Activated naive CD8-positive, alpha-beta T cell treated with anti-CD3 and anti-CD28 coated beads, Interleukin-2, amount 50 U/mL, for 24 hours (primary cell): ENCODE measurements around the gene LEP.

Experiments used
- ATAC-seq: fragments of 150-1000 bp; cut with Tn5 transposase; one replicate; pipeline ENCODE4 v1.10.0; 2021
- DNase-seq: peaks from one replicate; pipeline ENCODE4 v3.0.0; 2021
- H3K27ac Mint-ChIP-seq: one replicate; pipeline ENCODE4 v1.8.0; 2021; ENCODE audit warnings: mild to moderate bottlenecking, mixed read lengths
- H3K27me3 Mint-ChIP-seq: one replicate; pipeline ENCODE4 v1.8.0; 2021; ENCODE audit warnings: mixed read lengths
- H3K36me3 Mint-ChIP-seq: one replicate; pipeline ENCODE4 v1.8.0; 2021; ENCODE audit warnings: low read depth, mixed read lengths
- H3K4me1 Mint-ChIP-seq: one replicate; pipeline ENCODE4 v1.8.0; 2021; ENCODE audit warnings: mixed read lengths
- H3K4me3 Mint-ChIP-seq: one replicate; pipeline ENCODE4 v1.8.0; 2021; ENCODE audit warnings: mild to moderate bottlenecking, moderate library complexity, mixed read lengths
- H3K9me3 Mint-ChIP-seq: one replicate; pipeline ENCODE4 v1.8.0; 2021; ENCODE audit warnings: mixed read lengths

LEP gene

DNA sequence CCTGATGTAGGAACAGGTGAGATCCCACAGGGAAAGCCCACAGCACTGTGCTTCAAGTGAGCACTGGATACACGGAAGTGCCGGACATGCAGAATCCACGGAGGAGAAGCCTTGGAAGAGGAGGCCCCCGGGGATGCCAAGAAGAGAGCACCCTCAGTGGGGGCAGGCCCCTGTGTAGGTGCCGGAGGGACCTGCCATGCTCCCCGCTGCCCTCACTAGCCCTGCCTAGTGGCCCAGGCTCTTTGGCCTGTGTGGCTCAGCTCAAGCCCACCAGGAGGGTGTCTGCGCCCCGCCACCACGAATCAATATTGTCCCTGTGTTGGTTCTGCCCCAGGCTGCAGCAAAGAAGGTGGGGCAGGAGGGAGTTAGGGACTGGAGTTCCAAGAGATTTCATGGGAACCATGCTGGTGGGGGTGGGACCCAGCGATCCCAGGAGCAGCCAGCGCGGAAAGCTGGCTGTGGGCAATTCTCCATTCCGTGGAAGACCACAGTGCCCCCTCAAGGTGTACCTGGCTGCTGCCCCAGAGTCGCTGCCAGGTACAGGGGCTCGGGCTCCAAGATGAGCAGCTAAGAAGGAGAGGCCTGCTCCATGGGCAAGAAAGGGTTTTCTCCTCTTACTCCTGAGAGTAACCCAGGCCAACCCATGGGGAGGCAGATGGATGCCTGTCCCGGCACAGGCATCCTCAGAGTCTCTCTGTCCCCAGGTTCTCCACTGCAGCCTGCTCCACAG lies 34.9 kb upstream of the LEP start:
- peaks cover 8% of the 10 kb centered on the region for H3K4me1 Mint-ChIP-seq
- H3K36me3 Mint-ChIP-seq: no peaks in the 10 kb centered on the region
- no peak overlapping the region for H3K27ac Mint-ChIP-seq
- H3K4me3 Mint-ChIP-seq: no peak overlapping the region
- DNase-seq (no peak), ATAC-seq (no peak)
- peaks cover 35% of the 10 kb centered on the region for H3K27me3 Mint-ChIP-seq
- H3K9me3 Mint-ChIP-seq: no peaks in the 10 kb centered on the region

DNA sequence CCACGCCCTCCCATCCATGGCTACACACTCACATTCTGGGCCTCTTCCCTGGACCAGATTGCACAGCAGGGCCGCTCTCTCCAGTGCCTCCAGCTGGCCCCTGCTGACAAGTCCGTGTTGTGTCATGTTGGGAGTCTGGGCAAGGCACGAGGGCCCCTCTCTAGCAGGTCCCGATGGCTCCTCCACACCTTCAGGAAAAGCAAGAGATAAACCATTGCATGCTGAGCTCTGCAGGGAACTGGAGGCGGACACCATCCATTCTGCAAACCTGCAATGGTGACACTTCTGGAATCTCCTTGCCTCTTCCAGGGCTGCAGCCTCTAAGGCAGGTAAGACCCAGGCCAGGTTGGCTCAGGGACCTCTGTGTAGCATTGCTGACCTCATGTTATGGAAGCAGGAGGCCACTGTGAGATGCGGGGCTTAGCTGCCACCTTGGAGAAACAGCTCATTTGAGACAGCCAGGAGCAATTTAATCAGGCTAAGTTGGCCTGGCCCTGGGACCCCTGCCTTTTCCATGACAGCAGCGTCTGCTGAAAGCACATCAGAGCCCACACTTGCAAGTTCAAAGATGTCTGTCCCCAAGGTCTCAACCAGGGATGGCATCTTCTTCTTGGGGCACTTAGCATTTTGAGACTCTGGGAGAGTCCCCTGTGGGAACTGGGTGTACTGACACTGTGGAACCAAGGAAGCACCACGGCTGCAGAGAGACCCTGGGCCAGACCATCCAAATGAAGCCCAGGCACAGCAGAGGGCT lies 34.2 kb upstream of the LEP start:
- no peak for ATAC-seq
- Mint-ChIP-seq H3K4me1 (peaks cover 2% of the 10 kb centered on the region), H3K27me3 (peaks cover 30% of the 10 kb centered on the region), H3K27ac (no peak overlapping the region), H3K9me3 (no peaks in the 10 kb centered on the region), H3K36me3 (no peaks in the 10 kb centered on the region), H3K4me3 (no peak overlapping the region)
- DNase-seq: no peak

DNA sequence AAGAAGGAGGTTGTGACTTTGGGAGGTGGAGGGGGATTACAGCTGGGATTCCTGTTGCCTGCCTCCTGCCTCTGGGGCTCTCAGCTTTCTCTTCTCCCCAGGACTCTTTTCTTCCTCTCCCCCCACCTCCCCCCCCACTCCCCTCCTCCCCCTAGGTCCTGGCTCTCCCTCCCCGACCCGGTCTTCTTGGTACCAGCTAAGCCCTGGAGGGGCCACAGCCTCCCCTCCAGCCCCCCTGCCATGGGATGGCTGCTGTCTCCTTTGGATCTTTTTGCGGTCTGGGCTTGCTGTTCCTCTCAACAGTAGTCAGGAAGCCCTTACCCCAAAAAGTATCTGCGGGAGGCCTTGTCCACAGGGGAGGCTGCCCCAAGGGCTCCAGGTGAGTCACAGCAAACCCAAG lies 33.5 kb upstream of the LEP start:
- ATAC-seq (no peak), DNase-seq (no peak)
- H3K27ac Mint-ChIP-seq: no peak overlapping the region
- H3K4me3 Mint-ChIP-seq: no peak overlapping the region
- no peaks in the 10 kb centered on the region for H3K36me3 Mint-ChIP-seq
- peaks cover 23% of the 10 kb centered on the region for H3K27me3 Mint-ChIP-seq
- H3K4me1 Mint-ChIP-seq: no peaks in the 10 kb centered on the region
- no peaks in the 10 kb centered on the region for H3K9me3 Mint-ChIP-seq

DNA sequence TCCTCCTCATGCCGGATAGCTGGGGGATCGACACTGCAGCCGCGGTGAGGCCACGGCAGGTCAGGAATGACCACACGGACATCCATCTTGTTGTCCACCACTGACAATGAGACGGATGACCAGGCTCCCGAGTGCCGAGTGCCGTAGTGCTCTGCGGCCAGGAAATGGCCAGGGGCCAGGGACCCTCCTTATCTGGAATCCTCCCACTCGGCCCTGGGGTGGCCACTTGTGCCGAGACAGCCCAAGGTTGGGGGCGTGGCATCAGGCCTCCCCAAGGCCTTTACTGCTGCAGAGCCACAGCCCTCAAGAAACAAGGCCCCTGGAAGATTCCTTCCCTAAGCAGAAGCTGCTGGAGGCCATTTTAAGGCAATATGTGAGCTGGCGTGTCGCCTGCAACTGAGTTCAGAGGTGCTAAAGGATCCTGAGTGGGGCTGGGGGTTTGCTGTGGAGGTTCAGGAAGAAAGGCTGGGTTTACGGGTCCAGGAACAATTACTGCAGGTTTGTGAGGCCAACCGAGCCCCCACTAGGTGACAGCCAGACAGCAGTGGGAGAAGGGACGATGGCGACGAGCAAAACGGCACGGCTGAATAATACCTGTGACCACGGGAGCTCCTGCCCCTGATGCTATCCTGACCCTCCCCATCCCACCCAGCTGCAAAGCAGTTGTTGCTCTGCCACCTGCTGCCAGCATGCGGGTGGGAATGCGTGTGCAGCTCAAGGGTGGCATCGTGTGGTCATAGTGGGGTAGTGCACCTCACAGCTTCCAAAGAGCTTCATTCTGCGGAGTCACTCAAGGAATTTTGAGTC lies 31.6 kb upstream of the LEP start:
- no peak overlapping the region for H3K4me3 Mint-ChIP-seq
- H3K4me1 Mint-ChIP-seq: no peaks in the 10 kb centered on the region
- peak; percentile 48 for ATAC-seq
- peak; percentile 69 for DNase-seq
- no peaks in the 10 kb centered on the region for H3K36me3 Mint-ChIP-seq
- H3K27me3 Mint-ChIP-seq: peaks cover 7% of the 10 kb centered on the region
- no peaks in the 10 kb centered on the region for H3K9me3 Mint-ChIP-seq
- no peak overlapping the region for H3K27ac Mint-ChIP-seq

DNA sequence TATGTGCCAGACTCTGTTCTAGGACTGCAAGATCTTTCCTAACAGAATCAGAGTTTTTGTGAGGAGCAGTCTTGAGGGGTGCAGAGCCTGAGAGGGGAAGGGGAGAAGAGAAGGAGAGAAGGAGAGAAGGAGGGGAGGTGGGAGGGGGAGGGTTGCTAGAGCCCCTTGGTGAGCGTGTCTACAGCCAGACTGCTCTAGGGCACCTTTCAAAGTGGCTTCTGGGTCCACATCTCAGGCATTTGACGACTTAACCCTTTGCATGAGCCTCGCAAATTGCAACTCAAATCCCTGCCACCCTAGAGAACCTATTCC lies 31.1 kb upstream of the LEP start:
- no peak overlapping the region for H3K4me3 Mint-ChIP-seq
- no peaks in the 10 kb centered on the region for H3K36me3 Mint-ChIP-seq
- H3K27me3 Mint-ChIP-seq: peaks cover 4% of the 10 kb centered on the region
- H3K27ac Mint-ChIP-seq: no peak overlapping the region
- ATAC-seq: no peak
- H3K4me1 Mint-ChIP-seq: no peaks in the 10 kb centered on the region
- no peaks in the 10 kb centered on the region for H3K9me3 Mint-ChIP-seq
- no peak for DNase-seq

DNA sequence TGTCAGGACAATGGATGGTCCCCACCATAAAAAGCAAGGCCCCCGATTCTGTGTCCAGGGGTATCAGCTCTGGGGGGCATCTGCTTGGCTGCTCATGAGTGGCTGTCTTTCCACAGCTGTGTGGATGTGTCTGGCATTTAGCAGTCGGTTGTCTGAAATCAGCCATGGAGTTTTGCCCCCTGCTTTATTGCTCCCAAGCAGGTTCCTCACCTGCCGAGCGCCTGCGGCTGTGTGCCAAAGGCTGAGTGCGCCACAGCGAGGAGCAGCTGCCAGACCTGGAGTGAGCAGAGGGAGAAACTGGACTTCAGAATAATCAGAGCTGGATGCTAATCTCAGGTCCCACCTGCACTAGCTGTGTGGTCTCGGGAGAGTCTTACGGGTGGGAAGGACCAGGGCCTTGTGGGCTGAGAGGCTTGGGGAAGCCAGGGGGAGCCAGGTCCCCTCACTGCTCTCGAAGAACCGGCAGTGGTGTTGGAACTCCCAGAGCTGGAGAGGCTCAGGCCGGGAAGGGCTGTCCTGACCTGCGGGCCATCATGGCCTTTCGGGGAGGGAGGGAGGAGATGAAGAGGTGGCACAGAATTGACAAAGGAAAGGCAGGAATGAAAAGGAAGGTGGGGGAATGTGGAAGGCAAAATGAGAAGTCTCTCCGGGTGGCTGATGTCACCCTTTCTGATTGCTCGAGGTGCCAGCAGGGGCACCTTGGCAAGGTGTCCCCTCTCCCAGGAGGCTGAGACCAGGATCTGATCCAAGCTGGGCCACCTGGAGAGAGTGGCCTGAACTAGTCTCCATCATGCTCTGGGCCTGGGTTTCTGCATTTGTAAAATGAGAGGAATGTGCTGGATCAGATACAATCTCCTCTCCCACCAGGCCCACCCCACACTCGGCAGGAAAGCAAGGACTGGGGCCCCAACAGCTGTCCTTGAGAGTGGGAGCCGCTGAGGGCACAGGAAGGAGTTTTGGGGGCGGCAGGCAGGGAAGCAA lies 30.2 kb upstream of the LEP start:
- Mint-ChIP-seq H3K4me1 (no peaks in the 10 kb centered on the region), H3K27me3 (peaks cover 1% of the 10 kb centered on the region), H3K36me3 (no peaks in the 10 kb centered on the region), H3K4me3 (no peak overlapping the region), H3K9me3 (no peaks in the 10 kb centered on the region), H3K27ac (no peak overlapping the region)
- DNase-seq (no peak), ATAC-seq (no peak)

DNA sequence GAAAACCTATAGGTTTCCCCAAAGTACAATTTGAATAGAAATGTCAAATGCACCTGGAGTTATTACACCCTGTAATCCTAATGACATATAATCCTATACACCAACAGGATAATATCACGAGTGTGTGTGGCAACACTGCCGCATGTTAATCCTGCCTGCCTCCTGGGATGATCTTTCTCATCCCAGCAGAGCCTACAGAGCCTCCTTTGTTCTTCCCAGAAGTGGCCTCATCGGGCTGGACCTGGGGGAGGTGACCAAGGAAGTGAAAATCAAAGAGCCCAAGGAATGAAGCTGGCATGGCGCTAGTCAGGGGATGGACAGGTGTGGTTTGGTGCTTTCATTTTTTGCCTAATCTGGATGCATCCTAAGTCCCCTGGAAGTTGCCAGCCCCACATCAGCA lies 29.5 kb upstream of the LEP start:
- no peaks in the 10 kb centered on the region for H3K36me3 Mint-ChIP-seq
- H3K4me1 Mint-ChIP-seq: no peaks in the 10 kb centered on the region
- peaks cover 1% of the 10 kb centered on the region for H3K27me3 Mint-ChIP-seq
- H3K9me3 Mint-ChIP-seq: no peaks in the 10 kb centered on the region
- no peak overlapping the region for H3K4me3 Mint-ChIP-seq
- ATAC-seq: no peak
- DNase-seq: no peak
- H3K27ac Mint-ChIP-seq: no peak overlapping the region

DNA sequence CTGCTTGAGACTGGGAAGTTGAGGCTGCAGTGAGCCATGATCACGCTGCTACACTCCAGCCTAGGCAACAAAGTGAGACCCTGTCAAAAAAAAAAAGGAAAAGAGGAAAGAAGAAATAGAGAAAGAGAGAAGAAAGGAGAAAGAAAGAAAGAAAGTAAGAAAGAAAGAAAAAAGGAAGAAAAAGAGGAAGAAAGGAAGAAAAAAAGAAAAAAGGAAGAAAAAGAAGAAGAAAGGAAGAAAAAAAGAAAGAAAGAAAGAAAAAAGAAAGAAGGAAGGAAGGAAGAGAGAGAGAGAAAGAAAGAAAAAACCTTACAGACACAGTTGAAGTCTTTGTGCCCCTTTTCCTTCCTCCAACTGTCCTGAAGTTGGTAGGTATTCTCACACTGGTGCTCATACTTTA lies 26.6 kb upstream of the LEP start:
- Mint-ChIP-seq H3K27ac (no peak overlapping the region), H3K4me3 (no peak overlapping the region), H3K4me1 (no peaks in the 10 kb centered on the region)

DNA sequence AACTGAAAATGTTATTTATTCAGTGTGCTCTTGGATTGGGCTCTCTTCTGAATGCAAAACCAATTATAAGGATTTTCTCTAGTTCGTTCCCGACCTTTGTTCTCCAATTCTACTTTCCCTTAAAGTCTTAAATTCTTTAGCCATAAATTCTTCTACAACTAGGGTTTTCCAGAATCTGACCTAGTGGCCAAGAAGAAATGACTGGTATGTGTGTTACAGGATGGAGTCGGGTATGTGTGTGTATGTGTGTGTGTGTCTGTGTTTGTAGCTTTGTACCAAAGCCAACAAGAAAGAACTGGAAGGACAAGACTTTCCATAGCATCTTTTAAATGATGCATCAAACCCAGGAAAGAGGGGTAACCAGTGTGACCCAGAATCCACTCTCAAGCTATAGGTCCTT lies 25.8 kb upstream of the LEP start:
- H3K27me3 Mint-ChIP-seq: peaks cover 5% of the 10 kb centered on the region
- no peaks in the 10 kb centered on the region for H3K4me1 Mint-ChIP-seq
- H3K27ac Mint-ChIP-seq: no peak overlapping the region
- no peak overlapping the region for H3K4me3 Mint-ChIP-seq
- ATAC-seq: no peak
- no peaks in the 10 kb centered on the region for H3K36me3 Mint-ChIP-seq
- H3K9me3 Mint-ChIP-seq: no peaks in the 10 kb centered on the region
- DNase-seq: no peak

More for the DNA sequence above, 26.6 kb upstream of the LEP start:
- DNase-seq: no peak
- Mint-ChIP-seq H3K9me3 (no peaks in the 10 kb centered on the region), H3K36me3 (no peaks in the 10 kb centered on the region), H3K27me3 (peaks cover 1% of the 10 kb centered on the region)
- no peak for ATAC-seq

DNA sequence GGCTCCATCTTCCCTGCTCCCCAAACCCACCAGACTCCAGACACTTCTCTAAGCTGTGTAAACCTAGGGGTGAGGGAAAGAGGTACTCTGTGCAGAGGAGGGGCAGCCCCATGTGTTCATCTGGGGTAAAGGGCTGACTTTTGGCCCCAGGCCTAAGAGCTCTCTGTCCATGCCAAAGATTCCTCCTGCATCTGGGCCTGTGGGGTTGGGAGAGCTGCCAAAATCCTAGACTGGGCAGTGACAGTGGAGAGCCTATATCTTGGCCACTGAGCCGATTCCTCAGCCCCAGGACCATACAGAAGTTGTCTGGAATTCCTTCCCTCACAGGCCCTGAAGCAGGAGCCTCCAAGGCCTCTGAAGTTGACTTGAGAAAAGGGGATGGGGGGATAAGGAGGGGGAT lies 25.3 kb upstream of the LEP start:
- Mint-ChIP-seq H3K4me3 (no peak overlapping the region), H3K4me1 (no peaks in the 10 kb centered on the region), H3K36me3 (no peaks in the 10 kb centered on the region), H3K27me3 (peaks cover 7% of the 10 kb centered on the region), H3K9me3 (no peaks in the 10 kb centered on the region), H3K27ac (no peak overlapping the region)
- no peak for ATAC-seq
- no peak for DNase-seq

DNA sequence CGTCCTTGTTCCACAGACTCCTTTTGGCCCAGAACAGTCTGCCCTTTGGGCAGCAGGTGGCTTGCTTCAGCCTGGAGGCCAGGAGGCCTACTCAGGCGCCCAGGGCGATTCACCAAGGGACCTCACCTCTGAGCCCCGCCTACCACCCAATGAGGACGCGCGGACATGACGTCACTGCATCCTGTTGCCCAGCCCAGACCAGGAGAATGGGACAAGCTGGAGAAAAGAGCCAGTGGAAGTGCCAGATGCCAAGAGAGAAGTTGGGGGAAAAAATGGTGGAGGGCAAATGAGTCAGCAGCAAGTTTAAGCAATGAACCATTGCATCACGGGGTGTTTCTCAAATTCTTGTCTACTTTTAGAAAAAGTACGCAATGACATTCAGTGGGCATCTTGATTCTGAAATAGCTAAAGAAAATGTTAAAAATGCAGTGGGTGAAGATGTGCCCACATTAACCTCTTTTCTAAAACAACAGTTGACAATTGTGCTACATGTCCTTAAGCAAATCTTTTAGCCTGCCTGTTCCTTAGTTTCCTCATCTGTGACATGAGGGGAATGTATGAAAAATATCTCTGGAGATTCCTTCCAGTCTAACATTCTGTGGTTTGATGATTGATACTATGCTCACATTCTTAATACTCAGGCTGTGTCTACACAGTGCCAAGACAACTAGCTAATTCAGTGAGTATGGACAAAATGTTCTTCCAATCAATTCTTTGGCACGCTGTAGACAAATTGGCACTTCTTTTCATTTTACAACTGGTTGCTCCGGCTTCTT lies 23.9 kb upstream of the LEP start:
- peaks cover 7% of the 10 kb centered on the region for H3K27me3 Mint-ChIP-seq
- no peaks in the 10 kb centered on the region for H3K9me3 Mint-ChIP-seq
- ATAC-seq: no peak
- no peak for DNase-seq
- no peaks in the 10 kb centered on the region for H3K4me1 Mint-ChIP-seq
- no peaks in the 10 kb centered on the region for H3K36me3 Mint-ChIP-seq
- H3K27ac Mint-ChIP-seq: no peak overlapping the region
- H3K4me3 Mint-ChIP-seq: no peak overlapping the region

DNA sequence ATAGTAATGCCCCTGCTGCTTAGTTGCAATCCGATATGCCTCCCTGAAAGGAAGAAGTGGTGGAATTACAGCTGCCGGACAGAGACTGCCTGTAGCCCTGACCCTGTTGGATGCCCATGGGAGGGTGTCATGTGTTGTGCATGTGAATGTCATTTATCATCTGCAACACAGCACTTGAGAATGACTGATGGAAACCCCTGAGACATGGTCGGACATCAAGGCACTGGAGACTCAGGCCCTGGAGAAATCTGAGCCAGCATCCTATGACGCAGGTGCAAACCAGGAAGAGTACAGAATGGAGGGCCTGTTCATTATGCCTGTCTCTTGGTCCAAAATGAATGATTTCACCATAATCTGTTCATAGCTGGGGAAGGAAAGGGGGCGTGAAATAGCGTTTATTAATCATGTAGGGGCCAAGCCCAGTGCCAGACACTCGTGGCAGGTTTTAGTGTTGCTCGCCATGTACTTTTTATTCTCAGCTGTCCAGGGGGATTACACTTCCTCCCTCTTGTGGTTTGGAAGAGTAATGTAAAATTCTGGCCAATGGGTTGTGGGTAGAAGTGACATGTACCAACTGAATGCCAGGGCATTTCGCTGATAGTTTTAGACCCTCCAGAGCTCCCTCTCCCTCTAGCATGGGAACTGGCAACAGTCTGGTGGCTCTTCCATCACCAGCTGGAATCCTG lies 23.0 kb upstream of the LEP start:
- no peak overlapping the region for H3K27ac Mint-ChIP-seq
- H3K9me3 Mint-ChIP-seq: no peaks in the 10 kb centered on the region
- DNase-seq (no peak), ATAC-seq (no peak)
- H3K4me3 Mint-ChIP-seq: no peak overlapping the region
- H3K27me3 Mint-ChIP-seq: peaks cover 7% of the 10 kb centered on the region
- H3K4me1 Mint-ChIP-seq: no peaks in the 10 kb centered on the region
- no peaks in the 10 kb centered on the region for H3K36me3 Mint-ChIP-seq

DNA sequence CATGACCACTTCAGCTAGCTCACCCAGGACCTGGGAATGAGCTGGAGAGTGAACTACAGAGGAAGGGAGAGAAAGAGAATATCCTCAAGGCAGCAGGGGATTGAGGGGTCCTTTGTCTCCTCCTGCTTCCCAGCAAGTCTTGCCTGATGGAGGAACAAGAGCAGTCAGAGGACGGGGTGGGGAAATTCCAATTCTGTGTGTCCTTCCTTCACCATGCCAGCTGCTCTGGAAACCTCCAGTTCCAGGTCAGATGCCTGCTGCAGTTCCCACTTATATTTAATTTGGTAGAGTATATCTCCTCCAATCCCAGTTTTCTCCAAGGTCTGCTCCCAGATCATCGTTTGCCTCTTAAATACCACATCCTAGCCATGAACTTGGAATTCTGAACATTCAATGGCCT lies 21.4 kb upstream of the LEP start:
- no peak for ATAC-seq
- peaks cover 7% of the 10 kb centered on the region for H3K27me3 Mint-ChIP-seq
- H3K4me1 Mint-ChIP-seq: no peaks in the 10 kb centered on the region
- H3K9me3 Mint-ChIP-seq: no peaks in the 10 kb centered on the region
- no peak for DNase-seq
- no peak overlapping the region for H3K4me3 Mint-ChIP-seq
- H3K36me3 Mint-ChIP-seq: no peaks in the 10 kb centered on the region
- no peak overlapping the region for H3K27ac Mint-ChIP-seq
